GM15510 (cell line): Measurements from ENCODE around the gene MKLN1.

Experiments used
- POLR2A ChIP-seq: IDR thresholded peaks from 3 replicates; pipeline ENCODE4 v1.6.1; 2011; ENCODE audit warnings: borderline replicate concordance; ENCODE audit not compliant: insufficient read length; ENCODE audit errors: extremely low read depth

MKLN1 gene

DNA sequence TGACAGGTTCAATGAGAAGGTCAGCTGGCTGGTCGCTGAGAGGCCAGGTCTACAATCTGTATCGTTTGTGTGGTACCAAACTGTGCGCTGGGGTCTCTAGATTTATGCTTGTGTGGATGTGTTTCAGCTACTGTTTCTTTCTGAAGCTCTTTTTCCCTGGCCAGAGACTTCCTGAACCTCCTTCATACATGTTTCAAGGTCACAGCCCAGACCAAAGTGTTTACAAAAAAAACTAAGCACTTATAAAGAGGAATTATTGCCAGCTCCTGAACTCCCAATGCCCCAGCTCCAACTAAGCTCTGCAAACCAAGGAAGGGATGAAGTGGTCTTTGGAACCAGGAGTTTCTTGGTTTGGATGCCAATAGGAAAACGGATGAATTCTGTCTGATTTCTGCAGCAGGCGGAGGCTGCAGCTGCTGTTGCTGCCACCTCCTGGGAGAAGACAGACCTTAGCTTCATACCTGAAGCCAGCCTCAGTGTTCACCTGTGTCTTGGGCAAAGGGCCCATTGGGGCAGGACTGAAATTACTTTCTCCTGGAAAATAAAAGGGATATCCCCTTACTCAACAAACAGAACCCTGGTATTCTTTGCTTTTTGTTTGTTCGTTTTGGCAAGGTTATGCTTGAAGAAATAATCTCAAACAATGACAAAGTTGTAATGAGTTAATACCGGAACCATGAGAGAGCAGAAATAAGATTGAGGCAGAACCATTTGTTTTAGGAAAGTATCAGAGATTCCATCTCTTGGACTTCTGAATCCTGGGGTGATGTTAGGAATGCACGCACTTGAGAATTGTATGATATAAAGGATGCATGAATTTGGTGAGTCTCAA, 24.6 kb upstream of the MKLN1 start:
- no peak for TF ChIP-seq POLR2A

GRCh38 chr7:131305152-131305551, 22.5 kb upstream of the MKLN1 start:
- TF ChIP-seq POLR2A: no peak

- no peak for TF ChIP-seq POLR2A
Measured at GRCh38 chr7:131306777-131307176, 20.9 kb upstream of the MKLN1 start.

DNA sequence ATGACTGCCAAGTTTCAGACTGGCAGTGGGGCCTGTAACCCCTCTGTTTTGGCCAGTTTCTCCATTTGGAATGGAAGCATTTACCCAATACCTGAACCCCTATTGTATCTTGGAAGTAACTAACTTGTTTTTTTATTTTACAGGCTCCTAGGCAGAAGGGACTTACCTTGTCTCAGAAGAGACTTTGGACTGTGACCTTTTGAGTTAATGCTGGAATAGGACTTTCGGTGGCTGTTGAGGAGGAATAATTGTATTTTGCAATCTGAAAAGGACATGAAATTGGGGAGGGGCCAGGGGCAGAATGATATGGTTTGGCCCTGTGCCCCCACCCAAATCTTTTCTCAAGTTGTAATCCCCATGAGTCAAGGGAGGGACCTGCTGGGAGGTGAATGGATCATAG, 20.0 kb upstream of the MKLN1 start:
- TF ChIP-seq POLR2A: no peak

DNA sequence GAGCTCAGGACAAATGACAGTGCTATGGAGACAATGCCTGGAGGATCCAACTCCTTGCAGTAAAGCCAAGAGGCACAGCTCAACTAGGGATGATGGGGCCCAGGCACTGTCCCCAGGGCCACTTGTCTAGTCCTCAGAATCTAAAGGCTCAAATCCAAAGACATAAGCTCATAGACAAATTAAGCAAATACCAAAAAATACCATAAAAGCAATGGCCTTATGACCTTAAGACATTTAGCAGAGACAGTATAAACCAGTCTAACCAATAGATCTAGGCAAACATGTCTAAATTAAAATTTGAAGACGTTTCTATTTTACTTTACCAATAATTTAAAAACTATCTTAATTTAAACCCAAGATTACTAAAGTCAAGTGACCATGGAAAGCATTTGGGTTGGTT, 14.8 kb upstream of the MKLN1 start:
- no peak for TF ChIP-seq POLR2A

GRCh38 chr7:131320603-131321002, 7.1 kb upstream of the MKLN1 start:
- no peak for TF ChIP-seq POLR2A

DNA sequence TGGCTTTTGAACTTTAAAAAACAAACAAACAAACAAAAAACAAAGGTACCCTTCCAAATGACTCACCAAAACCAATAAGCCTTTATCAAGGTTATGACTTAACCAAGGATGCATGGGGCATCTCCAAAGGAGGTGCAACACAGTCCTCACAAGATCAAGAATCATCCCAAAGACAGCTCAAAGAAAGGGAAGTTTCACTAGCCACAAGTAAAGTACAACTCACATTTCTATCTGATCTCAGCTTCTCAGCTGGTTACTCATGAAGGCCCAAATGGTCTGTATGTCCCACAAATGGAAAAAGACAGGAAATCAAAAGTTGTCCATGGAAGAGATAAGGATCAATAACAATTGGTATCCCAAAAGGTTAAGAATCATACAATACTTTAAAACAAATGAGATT, 6.0 kb upstream of the MKLN1 start:
- no peak for TF ChIP-seq POLR2A

GRCh38 chr7:131322061-131322460, 5.6 kb upstream of the MKLN1 start:
- no peak for TF ChIP-seq POLR2A

DNA sequence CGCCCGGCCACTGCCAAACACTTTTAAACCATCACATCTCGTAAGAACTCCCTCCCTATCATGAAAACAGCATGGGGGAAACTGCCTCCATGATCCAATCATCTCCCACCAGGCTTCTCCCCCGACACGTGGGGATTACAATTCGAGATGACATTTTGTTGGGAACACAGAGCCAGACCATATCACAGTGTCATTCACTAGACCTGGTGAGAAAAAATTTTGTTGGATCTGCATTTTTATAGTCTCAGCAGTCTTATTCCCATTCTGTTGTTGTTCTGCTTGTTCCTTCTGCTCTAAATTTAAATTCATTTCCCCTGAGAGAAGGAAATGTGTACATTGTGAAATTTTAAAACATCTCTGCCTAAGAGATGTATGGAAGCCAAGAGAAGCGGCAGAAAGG, 4.8 kb upstream of the MKLN1 start:
- TF ChIP-seq POLR2A: no peak

- no peak for TF ChIP-seq POLR2A
Measured at GRCh38 chr7:131325179-131325840, 2.4 kb upstream of the MKLN1 start.

- no peak for TF ChIP-seq POLR2A
Measured at GRCh38 chr7:131326576-131326975, 1.1 kb upstream of the MKLN1 start.

- no peak for TF ChIP-seq POLR2A
Measured at GRCh38 chr7:131327049-131327625, 539 bp upstream of the MKLN1 start.

- no peak for TF ChIP-seq POLR2A
Measured at GRCh38 chr7:131328377-131329175, 900 bp downstream of the MKLN1 start.

- TF ChIP-seq POLR2A: no peak
Measured at GRCh38 chr7:131329176-131329570, 1.5 kb downstream of the MKLN1 start.

- no peak for TF ChIP-seq POLR2A
Measured at GRCh38 chr7:131330299-131330698, 2.6 kb downstream of the MKLN1 start.

GRCh38 chr7:131331806-131332205, 4.1 kb downstream of the MKLN1 start:
- TF ChIP-seq POLR2A: no peak
